Smooth muscle cell (in vitro differentiated cells): ENCODE data around the gene WDR64. TPM values are rescaled to one million over a fixed set of nuclear protein-coding genes. Genes with fewer than 3 reads are reported as not detected.
A peak's percentile ranks its signal among the peaks of the same experiment; 100 is the strongest.

Experiments
- DNase-seq: peaks from one replicate; lab custom pipeline; 2025; ENCODE audit not compliant: unreplicated experiment; lab: John Stamatoyannopoulos, UW
- H2AFZ ChIP-seq: fragments of 200-600 bp; sonication (generic); 2 replicates; pipeline ENCODE4 v1.6.0; 2016; ENCODE audit warnings: antibody characterized with exemption, low read depth, mild to moderate bottlenecking
- H3F3A ChIP-seq: fragments of 200-600 bp; sonication (generic); 2 replicates; pipeline ENCODE4 v1.6.0; 2017; ENCODE audit warnings: antibody characterized with exemption, low read depth
- H3K27ac ChIP-seq: fragments of 200-600 bp; sonication (generic); 2 replicates; pipeline ENCODE4 v1.5.1; 2016; ENCODE audit warnings: low read depth, mild to moderate bottlenecking
- H3K27me3 ChIP-seq: fragments of 200-600 bp; sonication (generic); 2 replicates; pipeline ENCODE4 v1.6.1; 2016; ENCODE audit warnings: low read depth, mild to moderate bottlenecking
- H3K36me3 ChIP-seq: fragments of 200-600 bp; sonication (generic); 2 replicates; pipeline ENCODE4 v1.5.1; 2016; ENCODE audit warnings: low read depth
- H3K4me1 ChIP-seq: fragments of 200-600 bp; sonication (generic); 2 replicates; pipeline ENCODE4 v1.5.1; 2016; ENCODE audit warnings: low read depth
- H3K4me2 ChIP-seq: fragments of 200-600 bp; sonication (generic); 2 replicates; pipeline ENCODE4 v1.6.0; 2016; ENCODE audit warnings: mild to moderate bottlenecking
- H3K4me3 ChIP-seq: fragments of 200-600 bp; sonication (generic); 2 replicates; pipeline ENCODE4 v1.5.1; 2016; ENCODE audit warnings: mild to moderate bottlenecking
- H3K79me2 ChIP-seq: fragments of 200-600 bp; sonication (generic); 2 replicates; pipeline ENCODE4 v1.6.0; 2016; ENCODE audit warnings: low read depth, mild to moderate bottlenecking
- H3K9ac ChIP-seq: fragments of 200-600 bp; sonication (generic); 2 replicates; pipeline ENCODE4 v1.6.0; 2016; ENCODE audit warnings: low read depth
- H3K9me3 ChIP-seq: fragments of 200-600 bp; sonication (generic); replicated peaks from 2 replicates; pipeline ENCODE4 v1.5.1; 2016; ENCODE audit warnings: low read depth
- H4K20me1 ChIP-seq: fragments of 200-600 bp; sonication (generic); 2 replicates; pipeline ENCODE4 v1.6.0; 2016; ENCODE audit warnings: low read depth
- WGBS: methylation state at CpG from one replicate; pipeline ENCODE4 v1.1.7; 2016; ENCODE audit warnings: low lambda C conversion rate; 5-methylcytosine and 5-hydroxymethylcytosine counted together
- polyA plus RNA-seq: library from polyadenylated mRNA; unstranded; fragments of >200 nt; fragmentation: Nextera tagmentation; extraction: Ambion mirVana; gene quantifications from 2 replicates; pipeline ENCODE4 v1.2.1, GENCODE V29; 2016
- total RNA-seq: library from RNA; depleted of rRNA; stranded (reverse); fragments of >200 nt; gene quantifications from 2 replicates; pipeline ENCODE4 v1.2.3, GENCODE V29; 2014
- TF ChIP-seq, protein P1 (sequence below): fragments of 200-600 bp; sonication (generic); IDR thresholded peaks from 2 replicates; pipeline ENCODE4 v1.5.1; 2017; ENCODE audit warnings: borderline replicate concordance, mild to moderate bottlenecking, antibody characterized with exemption; ENCODE audit not compliant: insufficient read depth, poor library complexity, severe bottlenecking

Gene WDR64
- total and polyA plus RNA-seq, 2 experiments from 2014 or later = not detected

DNA sequence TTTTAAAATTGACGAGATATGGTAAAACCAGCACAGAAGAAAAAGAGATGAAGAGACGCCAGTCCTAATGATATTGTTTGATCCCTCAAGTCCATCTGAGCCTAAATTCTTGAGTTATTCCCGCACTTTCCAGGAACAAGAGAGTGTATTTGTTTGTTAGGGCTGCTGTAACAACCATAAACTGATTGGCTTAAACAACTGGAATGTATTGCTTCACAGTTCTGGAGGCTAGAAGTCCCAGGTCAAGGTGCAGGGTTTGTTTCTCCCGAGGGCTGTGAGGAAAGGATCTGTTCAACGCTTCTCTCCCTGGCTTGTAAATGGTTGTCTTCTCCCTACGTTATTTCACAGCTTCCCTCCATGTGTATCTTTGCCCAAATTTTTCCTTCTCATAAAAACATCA lies 188.1 kb downstream of the WDR64 start:
- WGBS = 87% methylated on average over 6 of the region's 6 CpGs
- no peaks in the 10 kb centered on the region for H4K20me1 ChIP-seq
- H3K36me3 ChIP-seq = no peaks in the 10 kb centered on the region

GRCh38 chr1:241841691-241842090 lies 189.6 kb downstream of the WDR64 start:
- no peaks in the 10 kb centered on the region for H3K4me1 ChIP-seq
- DNase-seq = no peak
- H2AFZ ChIP-seq = no peak overlapping the region
- no peaks in the 10 kb centered on the region for H3F3A ChIP-seq
- no peak overlapping the region for H3K27ac ChIP-seq
- WGBS = 93% methylated on average over 3 of the region's 3 CpGs
- H3K27me3 ChIP-seq = no peaks in the 10 kb centered on the region
- H3K4me3 ChIP-seq = no peak overlapping the region
- H3K9ac ChIP-seq = no peak overlapping the region
- H3K4me2 ChIP-seq = no peak overlapping the region
- H3K9me3 ChIP-seq = no peaks in the 10 kb centered on the region
- no peaks in the 10 kb centered on the region for H3K79me2 ChIP-seq
- no peaks in the 10 kb centered on the region for H4K20me1 ChIP-seq
- H3K36me3 ChIP-seq = no peaks in the 10 kb centered on the region
- TF ChIP-seq, protein P1, sequence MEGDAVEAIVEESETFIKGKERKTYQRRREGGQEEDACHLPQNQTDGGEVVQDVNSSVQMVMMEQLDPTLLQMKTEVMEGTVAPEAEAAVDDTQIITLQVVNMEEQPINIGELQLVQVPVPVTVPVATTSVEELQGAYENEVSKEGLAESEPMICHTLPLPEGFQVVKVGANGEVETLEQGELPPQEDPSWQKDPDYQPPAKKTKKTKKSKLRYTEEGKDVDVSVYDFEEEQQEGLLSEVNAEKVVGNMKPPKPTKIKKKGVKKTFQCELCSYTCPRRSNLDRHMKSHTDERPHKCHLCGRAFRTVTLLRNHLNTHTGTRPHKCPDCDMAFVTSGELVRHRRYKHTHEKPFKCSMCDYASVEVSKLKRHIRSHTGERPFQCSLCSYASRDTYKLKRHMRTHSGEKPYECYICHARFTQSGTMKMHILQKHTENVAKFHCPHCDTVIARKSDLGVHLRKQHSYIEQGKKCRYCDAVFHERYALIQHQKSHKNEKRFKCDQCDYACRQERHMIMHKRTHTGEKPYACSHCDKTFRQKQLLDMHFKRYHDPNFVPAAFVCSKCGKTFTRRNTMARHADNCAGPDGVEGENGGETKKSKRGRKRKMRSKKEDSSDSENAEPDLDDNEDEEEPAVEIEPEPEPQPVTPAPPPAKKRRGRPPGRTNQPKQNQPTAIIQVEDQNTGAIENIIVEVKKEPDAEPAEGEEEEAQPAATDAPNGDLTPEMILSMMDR = no peak

More for the DNA sequence above, 188.1 kb downstream of the WDR64 start:
- H3K27ac ChIP-seq = no peak overlapping the region
- TF ChIP-seq, protein P1 = no peak
- no peaks in the 10 kb centered on the region for H3K9me3 ChIP-seq
- no peaks in the 10 kb centered on the region for H3K27me3 ChIP-seq
- no peak for DNase-seq
- H3K4me1 ChIP-seq = no peaks in the 10 kb centered on the region
- no peaks in the 10 kb centered on the region for H3K79me2 ChIP-seq
- no peak overlapping the region for H2AFZ ChIP-seq
- no peak overlapping the region for H3K4me3 ChIP-seq
- no peak overlapping the region for H3K4me2 ChIP-seq
- H3F3A ChIP-seq = no peaks in the 10 kb centered on the region
- H3K9ac ChIP-seq = no peak overlapping the region

DNA sequence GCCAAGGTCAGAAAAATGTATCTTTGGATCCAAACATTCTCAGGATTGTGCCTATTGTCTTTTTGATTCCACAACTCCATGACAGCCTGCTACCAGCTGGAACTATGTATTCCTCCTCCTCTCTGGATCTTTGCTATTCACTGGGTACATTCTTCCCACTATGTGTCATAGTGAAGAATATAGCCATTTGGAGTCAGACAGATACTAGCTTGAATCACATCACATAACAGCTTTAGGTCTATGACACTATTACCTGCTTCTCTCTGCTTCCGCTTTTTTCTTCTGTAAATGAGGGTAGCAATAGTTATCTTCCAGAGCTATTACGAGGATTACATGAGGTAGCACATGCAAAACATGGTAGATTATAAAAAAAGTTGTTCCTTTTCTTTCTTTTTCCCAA lies 190.5 kb downstream of the WDR64 start:
- no peaks in the 10 kb centered on the region for H4K20me1 ChIP-seq
- H3K4me2 ChIP-seq = no peak overlapping the region
- no peak overlapping the region for H3K9ac ChIP-seq
- TF ChIP-seq, protein P1 = no peak
- H3K9me3 ChIP-seq = no peaks in the 10 kb centered on the region
- no peaks in the 10 kb centered on the region for H3K4me1 ChIP-seq
- no peak for DNase-seq
- H3F3A ChIP-seq = no peaks in the 10 kb centered on the region
- H3K4me3 ChIP-seq = no peak overlapping the region
- H3K79me2 ChIP-seq = no peaks in the 10 kb centered on the region
- no peak overlapping the region for H2AFZ ChIP-seq
- H3K27ac ChIP-seq = peak overlapping the region; percentile 22
- H3K27me3 ChIP-seq = no peaks in the 10 kb centered on the region
- H3K36me3 ChIP-seq = no peaks in the 10 kb centered on the region
- 83% methylated on average over 2 of the region's 2 CpGs for WGBS

DNA sequence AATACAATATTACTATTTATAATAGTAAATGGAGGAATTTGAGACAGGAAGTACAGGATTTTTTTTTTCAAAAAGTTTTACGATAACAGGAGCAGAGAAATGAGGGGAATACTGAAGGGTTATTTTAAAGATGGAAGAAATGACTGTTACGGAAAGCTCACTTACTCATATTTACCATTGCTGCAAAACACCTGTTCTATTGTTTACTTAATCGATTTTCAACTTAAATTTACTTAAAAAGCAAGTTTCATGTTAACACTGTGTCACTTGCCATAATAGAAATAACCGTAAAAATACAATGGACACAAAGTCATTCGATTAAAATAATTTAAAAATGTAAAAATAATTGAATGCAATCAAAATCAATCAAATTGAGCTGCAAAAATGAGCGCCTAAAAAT lies 192.5 kb downstream of the WDR64 start:
- Histone ChIP-seq H3K27ac (no peak overlapping the region), H3K4me3 (no peak overlapping the region), H3K4me1 (peaks cover 6% of the 10 kb centered on the region), H3K9me3 (no peaks in the 10 kb centered on the region), H3K4me2 (no peak overlapping the region), H4K20me1 (no peaks in the 10 kb centered on the region), H2AFZ (no peak overlapping the region), H3K36me3 (no peaks in the 10 kb centered on the region), H3K79me2 (no peaks in the 10 kb centered on the region), H3F3A (no peaks in the 10 kb centered on the region), H3K27me3 (no peaks in the 10 kb centered on the region), H3K9ac (no peak overlapping the region)
- TF ChIP-seq, protein P1 = no peak
- no peak for DNase-seq
- 94% methylated on average over 6 of the region's 6 CpGs for WGBS
